ENCODE data around the gene SLF2.

DNA sequence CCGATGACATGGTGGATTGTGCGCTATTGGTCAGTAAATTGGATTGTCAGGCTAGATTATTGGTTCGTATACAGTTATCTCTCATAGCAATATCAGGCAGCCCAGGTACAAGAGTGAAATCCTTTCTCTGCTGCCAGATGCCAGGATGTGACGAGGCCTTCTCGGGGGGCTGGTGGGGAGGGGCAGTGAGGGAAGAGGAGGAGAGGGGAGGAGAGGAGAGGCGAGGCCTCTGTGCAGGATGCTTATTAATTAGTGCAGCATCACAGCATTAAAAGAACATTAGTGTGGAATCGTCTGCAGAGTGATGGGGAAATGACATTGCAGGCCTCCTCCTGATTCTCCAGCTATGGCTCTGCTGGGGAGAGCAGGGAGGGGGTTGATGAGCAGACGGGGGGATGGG lies 30.5 kb upstream of the SLF2 start:
- TF ChIP-seq CTCF (IDR thresholded peaks at IDR 0.05), result no peak
- no peak for TF ChIP-seq POLR2A (IDR thresholded peaks at IDR 0.05)
- TF ChIP-seq POLR2AphosphoS5 (IDR thresholded peaks at IDR 0.05), result no peak

Measured in prostate gland (tissue), 2 donors.